WTC11 (cell line): ENCODE data around the gene IFNG. TPM values are rescaled to one million over a fixed set of nuclear protein-coding genes. Genes with fewer than 3 reads are reported as not detected.

ENCODE experiments used
- ATAC-seq: fragments of 200-7000 bp; cut with Tn5 transposase; 2 replicates; pipeline ENCODE4 v1.10.0; 2021; ENCODE audit warnings: mild to moderate bottlenecking, moderate library complexity
- CTCF ChIA-PET: fragments of 300-600 bp; sonication (Branson Sonifier 250); formaldehyde crosslinking; loops from one replicate; lab custom pipeline; 2021; ENCODE audit warnings: antibody characterized with exemption; lab: Charles Lee
- POLR2A ChIA-PET: fragments of 350-600 bp; sonication (Branson Sonifier 250); formaldehyde crosslinking; loops from one replicate; lab custom pipeline; 2021; ENCODE audit warnings: antibody characterized with exemption; lab: Charles Lee
- DNase-seq: peaks from one replicate; pipeline ENCODE4 v3.0.0; 2021; ENCODE audit warnings: low spot score
- H3K27ac Mint-ChIP-seq: 2 replicates; pipeline ENCODE4 v1.8.0; 2021; ENCODE audit warnings: mixed read lengths
- H3K27me3 Mint-ChIP-seq: 2 replicates; pipeline ENCODE4 v1.8.0; 2021; ENCODE audit warnings: low read depth, mild to moderate bottlenecking, moderate library complexity, mixed read lengths
- H3K36me3 Mint-ChIP-seq: 2 replicates; pipeline ENCODE4 v1.8.0; 2021; ENCODE audit warnings: mixed read lengths
- H3K4me1 Mint-ChIP-seq: 2 replicates; pipeline ENCODE4 v1.8.0; 2022; ENCODE audit warnings: mixed read lengths
- H3K4me3 Mint-ChIP-seq: 2 replicates; pipeline ENCODE4 v1.8.0; 2021; ENCODE audit warnings: mild to moderate bottlenecking, moderate library complexity, mixed read lengths
- H3K9me3 Mint-ChIP-seq: 2 replicates; pipeline ENCODE4 v1.8.0; 2021; ENCODE audit warnings: mixed read lengths
- E2F1 ChIP-seq: sonication (generic); formaldehyde crosslinking; IDR thresholded peaks from 2 replicates; pipeline ENCODE4 v1.8.0; 2022; ENCODE audit warnings: mild to moderate bottlenecking, missing genetic modification reagents
- E2F4 ChIP-seq: sonication (generic); formaldehyde crosslinking; IDR thresholded peaks from 2 replicates; pipeline ENCODE4 v1.8.1; 2022; ENCODE audit warnings: low read depth, mild to moderate bottlenecking, moderate library complexity, missing genetic modification reagents, borderline replicate concordance
- ELF4 ChIP-seq: sonication (generic); formaldehyde crosslinking; IDR thresholded peaks from 2 replicates; pipeline ENCODE4 v1.8.1; 2022; ENCODE audit warnings: low read depth, mild to moderate bottlenecking, moderate library complexity, missing genetic modification reagents
- FOXJ3 ChIP-seq: sonication (generic); formaldehyde crosslinking; IDR thresholded peaks from 2 replicates; pipeline ENCODE4 v1.9.0; 2021; ENCODE audit warnings: missing genetic modification reagents, mild to moderate bottlenecking, borderline replicate concordance
- FOXK1 ChIP-seq: sonication (generic); formaldehyde crosslinking; IDR thresholded peaks from 2 replicates; pipeline ENCODE4 v1.8.0; 2022; ENCODE audit warnings: mild to moderate bottlenecking, moderate library complexity, missing genetic modification reagents
- GABPB1 ChIP-seq: sonication (generic); formaldehyde crosslinking; IDR thresholded peaks from 2 replicates; pipeline ENCODE4 v1.8.1; 2023; ENCODE audit warnings: mild to moderate bottlenecking, missing genetic modification reagents
- MLX ChIP-seq: sonication (generic); formaldehyde crosslinking; IDR thresholded peaks from 2 replicates; pipeline ENCODE4 v1.8.1; 2023; ENCODE audit warnings: mild to moderate bottlenecking, missing genetic modification reagents, moderate library complexity
- MYBL2 ChIP-seq: sonication (generic); formaldehyde crosslinking; IDR thresholded peaks from 2 replicates; pipeline ENCODE4 v1.8.1; 2023; ENCODE audit warnings: mild to moderate bottlenecking, moderate library complexity, missing genetic modification reagents
- SOX15 ChIP-seq: fragments of 250-450 bp; sonication (Bioruptor Pico); IDR thresholded peaks from 2 replicates; pipeline ENCODE4 v1.9.0; 2021; ENCODE audit warnings: mild to moderate bottlenecking
- STAT6 ChIP-seq: sonication (generic); formaldehyde crosslinking; conservative IDR thresholded peaks from 2 replicates; pipeline ENCODE4 v1.8.1; 2023; ENCODE audit warnings: mild to moderate bottlenecking, low read depth, missing genetic modification reagents, moderate library complexity
- USF1 ChIP-seq: sonication (generic); formaldehyde crosslinking; IDR thresholded peaks from 2 replicates; pipeline ENCODE4 v1.8.0; 2022; ENCODE audit warnings: mild to moderate bottlenecking, missing genetic modification reagents
- ZNF232 ChIP-seq: sonication (generic); formaldehyde crosslinking; IDR thresholded peaks from 2 replicates; pipeline ENCODE4 v1.8.0; 2022; ENCODE audit warnings: mild to moderate bottlenecking, missing genetic modification reagents
- ZNF281 ChIP-seq: sonication (generic); formaldehyde crosslinking; IDR thresholded peaks from 2 replicates; pipeline ENCODE4 v1.8.0; 2023; ENCODE audit warnings: mild to moderate bottlenecking, missing genetic modification reagents
- ZNF396 ChIP-seq: fragments of 250-450 bp; sonication (Bioruptor Pico); IDR thresholded peaks from 2 replicates; pipeline ENCODE4 v1.8.0; 2021; ENCODE audit warnings: mild to moderate bottlenecking, moderate library complexity, borderline replicate concordance
- ZNF671 ChIP-seq: fragments of 250-450 bp; sonication (Bioruptor Pico); IDR thresholded peaks from 2 replicates; pipeline ENCODE4 v1.8.0; 2021; ENCODE audit warnings: mild to moderate bottlenecking
- total RNA-seq: library from RNA; stranded (reverse); gene quantifications from 3 replicates; pipeline ENCODE4 v1.2.3, GENCODE V29; 2021
- TF ChIP-seq, protein P1 (sequence below): sonication (generic); formaldehyde crosslinking; IDR thresholded peaks from 2 replicates; pipeline ENCODE4 v1.8.0; 2022; ENCODE audit warnings: mild to moderate bottlenecking, missing genetic modification reagents
- TF ChIP-seq, protein P2 (sequence below): sonication (generic); formaldehyde crosslinking; IDR thresholded peaks from 2 replicates; pipeline ENCODE4 v1.8.0; 2023; ENCODE audit warnings: missing genetic modification reagents

Gene IFNG
- total RNA-seq, 1 experiment from 2014 or later = 0.42 TPM

- no peak for TF ChIP-seq E2F4
- no peak for TF ChIP-seq ZNF281
- no peak for TF ChIP-seq STAT6 (CRISPR knock-in tag)
- TF ChIP-seq GABPB1 = no peak
These were observed 19.0 kb downstream of the IFNG start (continued) for GRCh38 chr12:68140556-68140955.

GRCh38 chr12:68139941-68140340, 19.6 kb downstream of the IFNG start:
- Mint-ChIP-seq H3K4me1 (peaks cover 24% of the 10 kb centered on the region), H3K36me3 (no peaks in the 10 kb centered on the region), H3K9me3 (no peaks in the 10 kb centered on the region; the same call in 1 of the 2 replicates), H3K4me3 (no peak overlapping the region), H3K27ac (no peak overlapping the region; the same call in 1 of the 2 replicates), H3K27me3 (peaks cover 4% of the 10 kb centered on the region)
- DNase-seq (no peak), ATAC-seq (peak; percentile 41; the same call in 1 of the 2 replicates)
- ChIA-PET CTCF (no interaction called here), POLR2A (no interaction called here)
- TF ChIP-seq ZNF232 = no peak
- no peak for TF ChIP-seq MLX (CRISPR knock-in tag)

DNA sequence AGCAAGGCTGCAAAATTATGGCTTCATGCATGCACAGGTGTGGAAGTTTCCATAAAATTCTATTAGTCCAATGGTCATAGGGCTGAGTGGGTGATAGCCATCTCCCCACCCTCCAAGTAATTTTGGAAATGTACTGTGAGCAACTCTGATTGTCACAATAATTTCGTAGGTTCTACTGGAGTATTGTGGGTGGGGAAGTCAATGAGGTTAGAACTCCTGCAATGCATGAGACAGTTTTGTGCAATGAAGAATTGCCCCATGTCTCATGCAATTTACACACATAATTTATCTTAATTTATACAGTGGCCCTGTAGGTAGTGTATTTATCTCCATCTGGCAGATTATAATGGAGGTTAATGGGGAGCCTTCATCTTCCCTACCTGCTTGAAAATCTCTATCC, 20.5 kb downstream of the IFNG start:
- no peak overlapping the region for H3K4me3 Mint-ChIP-seq
- ChIA-PET POLR2A (no interaction called here), CTCF (no interaction called here)
- H3K27me3 Mint-ChIP-seq = peaks cover 4% of the 10 kb centered on the region
- DNase-seq (no peak), ATAC-seq (no peak)
- no peaks in the 10 kb centered on the region; the same call in 1 of the 2 replicates for H3K9me3 Mint-ChIP-seq
- peaks cover 24% of the 10 kb centered on the region for H3K4me1 Mint-ChIP-seq
- no peaks in the 10 kb centered on the region for H3K36me3 Mint-ChIP-seq
- TF ChIP-seq FOXJ3 (CRISPR knock-in tag) = no peak
- no peak for TF ChIP-seq ELF4
- no peak for TF ChIP-seq FOXK1
- TF ChIP-seq E2F1 (CRISPR knock-in tag) = no peak
- no peak for TF ChIP-seq ZNF396
- TF ChIP-seq USF1 (CRISPR knock-in tag) = no peak
- TF ChIP-seq, protein P1, sequence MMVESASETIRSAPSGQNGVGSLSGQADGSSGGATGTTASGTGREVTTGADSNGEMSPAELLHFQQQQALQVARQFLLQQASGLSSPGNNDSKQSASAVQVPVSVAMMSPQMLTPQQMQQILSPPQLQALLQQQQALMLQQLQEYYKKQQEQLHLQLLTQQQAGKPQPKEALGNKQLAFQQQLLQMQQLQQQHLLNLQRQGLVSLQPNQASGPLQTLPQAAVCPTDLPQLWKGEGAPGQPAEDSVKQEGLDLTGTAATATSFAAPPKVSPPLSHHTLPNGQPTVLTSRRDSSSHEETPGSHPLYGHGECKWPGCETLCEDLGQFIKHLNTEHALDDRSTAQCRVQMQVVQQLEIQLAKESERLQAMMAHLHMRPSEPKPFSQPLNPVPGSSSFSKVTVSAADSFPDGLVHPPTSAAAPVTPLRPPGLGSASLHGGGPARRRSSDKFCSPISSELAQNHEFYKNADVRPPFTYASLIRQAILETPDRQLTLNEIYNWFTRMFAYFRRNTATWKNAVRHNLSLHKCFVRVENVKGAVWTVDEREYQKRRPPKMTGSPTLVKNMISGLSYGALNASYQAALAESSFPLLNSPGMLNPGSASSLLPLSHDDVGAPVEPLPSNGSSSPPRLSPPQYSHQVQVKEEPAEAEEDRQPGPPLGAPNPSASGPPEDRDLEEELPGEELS = no peak
- no peak for TF ChIP-seq SOX15 (CRISPR knock-in tag)
- TF ChIP-seq, protein P2, sequence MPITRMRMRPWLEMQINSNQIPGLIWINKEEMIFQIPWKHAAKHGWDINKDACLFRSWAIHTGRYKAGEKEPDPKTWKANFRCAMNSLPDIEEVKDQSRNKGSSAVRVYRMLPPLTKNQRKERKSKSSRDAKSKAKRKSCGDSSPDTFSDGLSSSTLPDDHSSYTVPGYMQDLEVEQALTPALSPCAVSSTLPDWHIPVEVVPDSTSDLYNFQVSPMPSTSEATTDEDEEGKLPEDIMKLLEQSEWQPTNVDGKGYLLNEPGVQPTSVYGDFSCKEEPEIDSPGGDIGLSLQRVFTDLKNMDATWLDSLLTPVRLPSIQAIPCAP = no peak
- no peak for TF ChIP-seq MYBL2 (CRISPR knock-in tag)
- TF ChIP-seq ZNF671 (CRISPR knock-in tag) = no peak
- H3K27ac Mint-ChIP-seq = no peak overlapping the region
